H1 (cell line): Measurements from ENCODE around the gene COL27A1.

Experiments used
- EP300 ChIP-seq, 2 experiments: IDR thresholded peaks; 1 replicate in 1 of 2; 2 replicates in 1 of 2; pipeline ENCODE4 v1.6.1; 2011 to 2012; ENCODE audit warnings: low read depth in 2 of 2, low read length in 2 of 2, mild to moderate bottlenecking in 2 of 2, borderline replicate concordance in 1 of 2, inconsistent platforms in 1 of 2, moderate library complexity in 1 of 2
- POLR2A ChIP-seq, 2 experiments: IDR thresholded peaks; 1 replicate in 1 of 2; 2 replicates in 1 of 2; pipeline ENCODE4 v1.6.1; 2011; ENCODE audit warnings: low read depth in 2 of 2, low read length in 2 of 2, mild to moderate bottlenecking in 2 of 2; ENCODE audit errors: control extremely low read depth in 1 of 2
- POLR2AphosphoS5 ChIP-seq: IDR thresholded peaks from 2 replicates; pipeline ENCODE4 v1.6.1; 2011; ENCODE audit warnings: low read depth, low read length
- SP1 ChIP-seq: IDR thresholded peaks from 2 replicates; pipeline ENCODE4 v1.6.1; 2011; ENCODE audit warnings: low read depth, low read length
- TAF1 ChIP-seq: IDR thresholded peaks from 2 replicates; pipeline ENCODE4 v1.6.1; 2011; ENCODE audit warnings: mild to moderate bottlenecking, low read depth, low read length
- USF2 ChIP-seq: IDR thresholded peaks from 2 replicates; pipeline ENCODE4 v1.6.1; 2011; ENCODE audit warnings: low read length, improper control_type of control experiment
- TF ChIP-seq, protein P1 (sequence below), 3 experiments: IDR thresholded peaks; 1 replicate in 2 of 3; 2 replicates in 1 of 3; pipeline versions ENCODE4 v1.5.1 to v1.6.1; 2011; ENCODE audit warnings: low read length in 3 of 3, mild to moderate bottlenecking in 3 of 3, inconsistent platforms in 2 of 3, low read depth in 1 of 3, moderate library complexity in 1 of 3; ENCODE audit not compliant: insufficient read depth in 1 of 3; ENCODE audit errors: control extremely low read depth in 1 of 3

DNA sequence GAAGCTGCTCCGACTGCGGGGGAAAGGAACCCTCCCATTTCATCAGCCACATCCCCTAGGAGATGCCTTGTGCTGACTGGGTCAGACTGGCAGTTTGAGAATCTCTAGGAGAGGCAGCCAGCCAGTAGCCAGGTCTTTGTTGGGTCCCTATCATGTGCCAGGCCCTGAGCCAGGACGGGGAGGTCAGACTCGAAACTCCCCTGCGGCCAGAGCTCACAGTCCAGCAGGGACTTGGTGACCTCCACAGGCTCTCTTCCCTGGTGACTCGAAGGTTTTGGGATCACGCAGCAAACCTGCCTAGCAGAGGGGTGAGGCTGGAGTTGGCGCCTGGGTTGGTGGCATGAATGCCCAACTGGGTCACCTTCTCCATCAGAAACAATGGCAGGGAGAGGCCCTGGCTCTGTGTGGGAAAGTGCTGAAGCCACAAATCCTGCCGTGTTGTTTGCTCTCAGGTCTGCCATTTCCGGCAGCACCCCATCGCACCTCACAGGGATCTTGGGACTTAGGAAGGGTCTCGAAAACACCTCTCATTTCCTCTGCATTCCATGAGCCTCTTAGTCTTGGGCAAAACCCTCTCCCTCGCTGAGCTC, 153.1 kb downstream of the COL27A1 start:
- TF ChIP-seq EP300 (IDR thresholded peaks at IDR 0.05; ENCODE audit: borderline replicate concordance in 1 of 2, low read depth in 2 of 2, low read length in 2 of 2) (no peak), POLR2AphosphoS5 (no peak), USF2 (no peak), POLR2A (IDR thresholded peaks at IDR 0.05; ENCODE audit: control extremely low read depth in 1 of 2, low read depth in 2 of 2, low read length in 2 of 2) (no peak), SP1 (no peak), TAF1 (no peak)
- TF ChIP-seq, protein P1, sequence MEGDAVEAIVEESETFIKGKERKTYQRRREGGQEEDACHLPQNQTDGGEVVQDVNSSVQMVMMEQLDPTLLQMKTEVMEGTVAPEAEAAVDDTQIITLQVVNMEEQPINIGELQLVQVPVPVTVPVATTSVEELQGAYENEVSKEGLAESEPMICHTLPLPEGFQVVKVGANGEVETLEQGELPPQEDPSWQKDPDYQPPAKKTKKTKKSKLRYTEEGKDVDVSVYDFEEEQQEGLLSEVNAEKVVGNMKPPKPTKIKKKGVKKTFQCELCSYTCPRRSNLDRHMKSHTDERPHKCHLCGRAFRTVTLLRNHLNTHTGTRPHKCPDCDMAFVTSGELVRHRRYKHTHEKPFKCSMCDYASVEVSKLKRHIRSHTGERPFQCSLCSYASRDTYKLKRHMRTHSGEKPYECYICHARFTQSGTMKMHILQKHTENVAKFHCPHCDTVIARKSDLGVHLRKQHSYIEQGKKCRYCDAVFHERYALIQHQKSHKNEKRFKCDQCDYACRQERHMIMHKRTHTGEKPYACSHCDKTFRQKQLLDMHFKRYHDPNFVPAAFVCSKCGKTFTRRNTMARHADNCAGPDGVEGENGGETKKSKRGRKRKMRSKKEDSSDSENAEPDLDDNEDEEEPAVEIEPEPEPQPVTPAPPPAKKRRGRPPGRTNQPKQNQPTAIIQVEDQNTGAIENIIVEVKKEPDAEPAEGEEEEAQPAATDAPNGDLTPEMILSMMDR (IDR thresholded peaks at IDR 0.05; ENCODE audit: control extremely low read depth in 1 of 3, insufficient read depth in 1 of 3, low read depth in 1 of 3, low read length in 3 of 3), result no peak
